BLaER1 (cell line): ENCODE results near the gene PROM1.

Experiments used
- H3K27ac ChIP-seq: shearing (Covaris generic); formaldehyde crosslinking; 2 replicates; pipeline ENCODE4 v1.8.1; 2022
- H3K27me3 ChIP-seq: shearing (Covaris generic); formaldehyde crosslinking; 2 replicates; pipeline ENCODE4 v1.8.1; 2022
- H3K36me3 ChIP-seq: shearing (Covaris generic); formaldehyde crosslinking; 2 replicates; pipeline ENCODE4 v1.8.1; 2022
- H3K4me1 ChIP-seq: shearing (Covaris generic); formaldehyde crosslinking; 2 replicates; pipeline ENCODE4 v1.8.1; 2022
- H3K4me2 ChIP-seq: shearing (Covaris generic); formaldehyde crosslinking; 2 replicates; pipeline ENCODE4 v1.8.1; 2022
- H3K4me3 ChIP-seq: shearing (Covaris generic); formaldehyde crosslinking; 2 replicates; pipeline ENCODE4 v1.8.1; 2022
- H3K9ac ChIP-seq: shearing (Covaris generic); formaldehyde crosslinking; 2 replicates; pipeline ENCODE4 v1.8.1; 2022
- H3K9me3 ChIP-seq: shearing (Covaris generic); formaldehyde crosslinking; 2 replicates; pipeline ENCODE4 v1.8.1; 2022
- H4K20me1 ChIP-seq: shearing (Covaris generic); formaldehyde crosslinking; 2 replicates; pipeline ENCODE4 v1.8.1; 2022
- Cebpa-rat ChIP-seq: shearing (Covaris generic); IDR thresholded peaks from 2 replicates; pipeline ENCODE4 v1.8.1; 2022

Gene PROM1

GRCh38 chr4:16052939-16053338, 30.9 kb downstream of the PROM1 start:
- no peaks in the 10 kb centered on the region for H3K36me3 ChIP-seq
- H4K20me1 ChIP-seq: no peaks in the 10 kb centered on the region
- no peak overlapping the region for H3K9ac ChIP-seq
- no peak overlapping the region for H3K4me2 ChIP-seq
- no peak for TF ChIP-seq Cebpa-rat
- H3K4me1 ChIP-seq: peaks cover 30% of the 10 kb centered on the region
- no peaks in the 10 kb centered on the region for H3K27me3 ChIP-seq
- no peak overlapping the region for H3K27ac ChIP-seq
- H3K4me3 ChIP-seq: no peak overlapping the region
- H3K9me3 ChIP-seq: no peaks in the 10 kb centered on the region

- Histone ChIP-seq H3K4me1 (peaks cover 26% of the 10 kb centered on the region), H3K9ac (no peak overlapping the region), H3K27ac (no peak overlapping the region), H3K36me3 (no peaks in the 10 kb centered on the region), H3K27me3 (no peaks in the 10 kb centered on the region), H3K9me3 (no peaks in the 10 kb centered on the region), H3K4me2 (no peak overlapping the region), H4K20me1 (no peaks in the 10 kb centered on the region), H3K4me3 (no peak overlapping the region)
- no peak for TF ChIP-seq Cebpa-rat
Measured at GRCh38 chr4:16051980-16052379, 31.8 kb downstream of the PROM1 start.

DNA sequence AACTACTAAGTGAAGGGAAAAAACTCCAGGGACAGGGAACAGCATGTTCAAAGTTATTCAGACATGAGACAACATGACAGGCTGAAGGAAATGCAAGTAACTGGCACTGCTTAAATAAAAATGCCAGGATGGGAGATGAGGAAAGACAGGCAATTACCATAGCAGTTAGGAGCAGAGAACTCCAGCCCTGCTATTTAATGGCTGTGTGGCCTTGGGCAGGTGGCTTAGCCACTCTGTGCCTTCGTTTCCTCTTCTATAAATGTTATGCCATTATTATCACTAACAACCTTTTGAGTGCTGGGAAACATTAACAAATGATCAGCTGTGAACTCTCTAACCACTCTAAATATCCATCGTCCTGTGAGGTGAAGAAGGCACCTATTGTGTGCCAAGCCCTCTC, 32.7 kb downstream of the PROM1 start:
- no peak overlapping the region for H3K4me3 ChIP-seq
- H3K4me1 ChIP-seq: peaks cover 17% of the 10 kb centered on the region
- no peak overlapping the region for H3K4me2 ChIP-seq
- TF ChIP-seq Cebpa-rat: no peak
- H3K9me3 ChIP-seq: no peaks in the 10 kb centered on the region
- no peak overlapping the region for H3K9ac ChIP-seq
- no peaks in the 10 kb centered on the region for H4K20me1 ChIP-seq
- H3K27ac ChIP-seq: no peak overlapping the region
- no peaks in the 10 kb centered on the region for H3K36me3 ChIP-seq
- H3K27me3 ChIP-seq: no peaks in the 10 kb centered on the region

GRCh38 chr4:16050669-16051068, 33.2 kb downstream of the PROM1 start:
- no peaks in the 10 kb centered on the region for H4K20me1 ChIP-seq
- no peak overlapping the region for H3K27ac ChIP-seq
- no peak overlapping the region for H3K9ac ChIP-seq
- no peak overlapping the region for H3K4me3 ChIP-seq
- H3K4me2 ChIP-seq: no peak overlapping the region
- no peak for TF ChIP-seq Cebpa-rat
- no peaks in the 10 kb centered on the region for H3K27me3 ChIP-seq
- no peaks in the 10 kb centered on the region for H3K36me3 ChIP-seq
- H3K9me3 ChIP-seq: no peaks in the 10 kb centered on the region
- H3K4me1 ChIP-seq: peaks cover 13% of the 10 kb centered on the region

DNA sequence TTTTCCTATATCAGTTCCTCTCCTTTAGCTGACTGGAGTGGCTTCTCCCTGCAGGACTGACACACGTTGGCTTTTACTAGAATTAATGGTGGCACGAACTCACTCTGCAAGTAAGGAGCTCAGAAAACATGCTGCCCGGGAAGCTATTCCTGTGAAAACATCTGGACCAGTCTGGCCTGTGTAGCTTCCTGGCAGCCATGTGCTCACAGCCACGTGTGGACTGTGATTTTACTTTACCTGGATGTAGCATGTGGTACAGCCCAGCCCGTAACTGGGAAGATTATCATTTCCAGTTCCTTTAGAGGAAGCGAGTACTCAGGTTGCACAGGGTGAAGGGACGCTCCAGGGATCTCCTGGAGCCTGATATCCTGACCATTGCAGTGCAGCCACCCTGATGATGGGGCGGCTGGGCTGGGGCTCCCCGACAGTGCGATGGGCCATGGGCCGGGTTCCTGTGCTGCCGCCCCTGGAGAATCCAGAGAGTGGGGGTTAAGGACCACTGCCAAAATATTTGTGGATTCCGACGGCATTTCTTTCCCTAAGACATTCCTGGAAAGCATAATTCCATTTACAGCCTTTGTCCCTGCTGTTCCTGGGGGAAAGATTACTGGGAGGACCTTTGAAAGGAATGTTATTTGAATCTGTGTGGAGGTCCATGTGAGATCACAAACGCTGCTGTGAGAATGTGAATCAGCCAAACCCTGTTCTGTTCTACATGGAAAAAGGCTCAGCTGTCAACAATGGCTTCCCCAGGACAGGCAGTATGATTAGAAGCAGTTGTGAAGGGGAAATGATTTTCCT, 35.0 kb downstream of the PROM1 start:
- H3K9ac ChIP-seq: no peak overlapping the region

DNA sequence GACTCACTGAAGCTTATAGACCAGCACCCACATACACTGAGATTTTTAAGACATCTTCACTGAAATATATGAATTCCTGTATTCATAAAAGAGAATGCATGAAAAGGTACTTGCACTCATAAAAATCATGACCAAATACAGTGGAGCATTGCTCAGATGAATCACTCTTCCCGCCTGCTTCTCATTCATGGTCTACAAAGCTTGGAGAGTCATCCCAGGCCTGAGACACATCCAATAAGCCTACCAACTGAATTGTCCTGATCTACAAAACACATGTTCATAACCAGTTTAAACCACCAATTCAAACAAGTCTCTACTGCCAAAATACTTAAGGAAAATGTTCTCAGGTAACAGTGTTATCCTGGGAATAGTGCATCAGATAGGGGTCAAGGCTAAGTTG, 38.1 kb downstream of the PROM1 start:
- Histone ChIP-seq H3K4me1 (no peaks in the 10 kb centered on the region), H3K27me3 (no peaks in the 10 kb centered on the region), H3K27ac (no peak overlapping the region), H3K9ac (no peak overlapping the region), H3K4me3 (no peak overlapping the region), H3K36me3 (no peaks in the 10 kb centered on the region), H4K20me1 (no peaks in the 10 kb centered on the region), H3K9me3 (no peaks in the 10 kb centered on the region), H3K4me2 (no peak overlapping the region)
- no peak for TF ChIP-seq Cebpa-rat

More for the DNA sequence above, 35.0 kb downstream of the PROM1 start:
- H3K4me3 ChIP-seq: no peak overlapping the region
- H3K9me3 ChIP-seq: no peaks in the 10 kb centered on the region
- H3K4me1 ChIP-seq: no peaks in the 10 kb centered on the region
- H4K20me1 ChIP-seq: no peaks in the 10 kb centered on the region
- no peaks in the 10 kb centered on the region for H3K27me3 ChIP-seq
- TF ChIP-seq Cebpa-rat: no peak
- no peaks in the 10 kb centered on the region for H3K36me3 ChIP-seq
- no peak overlapping the region for H3K27ac ChIP-seq
- no peak overlapping the region for H3K4me2 ChIP-seq

GRCh38 chr4:16043642-16044498, 40.0 kb downstream of the PROM1 start:
- H3K9me3 ChIP-seq: no peaks in the 10 kb centered on the region
- no peaks in the 10 kb centered on the region for H4K20me1 ChIP-seq
- no peaks in the 10 kb centered on the region for H3K4me1 ChIP-seq
- H3K9ac ChIP-seq: no peak overlapping the region
- no peak overlapping the region for H3K4me3 ChIP-seq
- H3K27ac ChIP-seq: no peak overlapping the region
- H3K27me3 ChIP-seq: no peaks in the 10 kb centered on the region
- TF ChIP-seq Cebpa-rat: no peak
- no peak overlapping the region for H3K4me2 ChIP-seq
- no peaks in the 10 kb centered on the region for H3K36me3 ChIP-seq

- Histone ChIP-seq H3K4me1 (peaks cover 23% of the 10 kb centered on the region), H3K4me2 (no peak overlapping the region), H3K36me3 (no peaks in the 10 kb centered on the region), H3K9ac (no peak overlapping the region), H3K9me3 (no peaks in the 10 kb centered on the region), H3K4me3 (no peak overlapping the region), H4K20me1 (no peaks in the 10 kb centered on the region), H3K27me3 (no peaks in the 10 kb centered on the region), H3K27ac (no peak overlapping the region)
- TF ChIP-seq Cebpa-rat: no peak
Measured at GRCh38 chr4:16039139-16039538, 44.7 kb downstream of the PROM1 start.

- Histone ChIP-seq H3K36me3 (no peaks in the 10 kb centered on the region), H3K4me1 (peaks cover 36% of the 10 kb centered on the region), H3K9ac (no peak overlapping the region), H4K20me1 (no peaks in the 10 kb centered on the region), H3K27ac (no peak overlapping the region), H3K4me2 (peak overlapping the region; percentile 42), H3K9me3 (no peaks in the 10 kb centered on the region), H3K4me3 (no peak overlapping the region), H3K27me3 (no peaks in the 10 kb centered on the region)
- TF ChIP-seq Cebpa-rat: no peak
Measured at GRCh38 chr4:16037901-16038300, 45.9 kb downstream of the PROM1 start.

DNA sequence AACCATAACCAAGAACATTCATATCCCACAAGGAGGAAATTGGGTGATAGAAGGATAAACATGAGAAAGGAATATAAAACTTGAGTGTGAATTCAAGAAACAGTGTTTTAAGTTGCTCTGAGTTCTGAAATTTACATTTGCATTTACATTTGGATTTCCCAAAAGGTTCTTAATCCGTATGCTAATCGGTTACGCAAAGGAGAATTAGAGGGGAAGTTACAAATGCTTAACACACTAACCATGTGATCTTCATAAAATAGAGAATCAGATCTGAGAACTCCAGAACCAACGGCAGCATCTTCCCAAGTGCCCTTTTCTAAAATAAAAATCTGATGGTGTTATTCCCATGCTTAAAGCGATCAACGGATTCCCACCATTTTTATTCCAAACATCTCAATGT, 48.0 kb downstream of the PROM1 start:
- H3K4me1 ChIP-seq: peaks cover 56% of the 10 kb centered on the region
- H3K36me3 ChIP-seq: no peaks in the 10 kb centered on the region
- H3K9me3 ChIP-seq: no peaks in the 10 kb centered on the region
- no peaks in the 10 kb centered on the region for H3K27me3 ChIP-seq
- H3K9ac ChIP-seq: no peak overlapping the region
- no peak overlapping the region for H3K4me3 ChIP-seq
- H3K4me2 ChIP-seq: no peak overlapping the region; the same call in 1 of the 2 replicates
- H4K20me1 ChIP-seq: no peaks in the 10 kb centered on the region
- TF ChIP-seq Cebpa-rat: no peak
- H3K27ac ChIP-seq: no peak overlapping the region
